ENCODE data around the gene BRCC3.
"Not testable (repeated sequence)": the region's sequence is repeated elsewhere in the genome, so short reads cannot be mapped to it uniquely, and the experiment has no call there.

Gene BRCC3

DNA sequence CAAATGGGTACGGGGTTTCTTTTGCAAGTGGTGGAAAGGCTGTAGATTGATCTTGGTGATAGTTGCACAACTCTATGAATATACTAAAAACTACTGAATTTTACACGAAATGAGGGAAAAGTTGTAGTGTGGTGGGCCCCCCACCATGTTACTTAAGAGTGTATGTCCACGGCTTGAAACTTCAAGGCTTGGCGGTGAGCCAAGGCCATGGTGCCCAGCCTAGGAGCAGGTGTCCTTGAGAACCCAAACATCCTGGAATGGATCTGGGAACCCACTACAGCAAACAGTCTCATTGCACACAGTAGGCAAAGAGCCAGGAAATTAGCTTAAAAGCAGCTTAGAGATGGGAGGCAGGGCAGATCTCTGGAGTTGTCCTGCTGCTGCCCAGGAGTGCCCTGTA lies 62.9 kb downstream of the BRCC3 start:
- no peaks in the 10 kb centered on the region for H3K79me2 ChIP-seq (ENCODE audit: control insufficient read depth, insufficient read depth, low read length, unreplicated experiment)
- H3K4me1 ChIP-seq (ENCODE audit: control insufficient read depth, insufficient read depth, low read length, unreplicated experiment): no peaks in the 10 kb centered on the region
- H3K27ac ChIP-seq (ENCODE audit: low read depth, low read length): no peak overlapping the region
- no peaks in the 10 kb centered on the region for H3K27me3 ChIP-seq (ENCODE audit: insufficient read depth, low read length)
- no peaks in the 10 kb centered on the region for H3K36me3 ChIP-seq (ENCODE audit: insufficient read depth, low read length)
- H3K4me3 ChIP-seq (ENCODE audit: low read depth, low read length): no peak overlapping the region
- H2AFZ ChIP-seq (ENCODE audit: low read length, unreplicated experiment): no peak overlapping the region

DNA sequence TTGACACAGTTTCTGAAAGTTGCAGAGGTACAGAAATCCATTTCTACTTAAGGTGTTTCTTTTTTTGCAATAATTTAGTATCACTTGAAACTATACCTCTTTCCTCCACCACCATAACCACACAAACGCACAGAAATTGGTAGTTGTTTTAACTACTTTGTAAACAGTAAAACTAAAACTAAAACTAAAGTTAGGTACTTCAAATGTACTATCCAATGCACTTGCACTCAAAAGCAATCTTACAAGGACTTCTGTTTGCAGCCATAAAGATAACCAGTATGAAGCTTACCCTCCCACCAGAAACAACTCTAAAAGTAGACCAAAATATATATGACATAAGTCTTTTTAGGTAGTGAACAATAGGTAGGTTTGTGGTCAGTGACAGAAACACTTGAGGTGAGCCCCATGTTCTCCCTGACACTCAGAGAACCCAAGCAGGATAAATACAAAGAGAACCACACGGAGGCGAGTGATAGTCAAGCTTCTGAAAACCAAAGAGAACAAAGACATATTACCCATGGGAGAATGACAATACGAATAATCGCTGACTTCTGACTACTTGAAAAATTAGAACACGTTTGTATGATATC lies 72.7 kb downstream of the BRCC3 start:
- no peaks in the 10 kb centered on the region for H3K27me3 ChIP-seq (ENCODE audit: insufficient read depth, low read length)
- H3K79me2 ChIP-seq (ENCODE audit: control insufficient read depth, insufficient read depth, low read length, unreplicated experiment): no peaks in the 10 kb centered on the region
- H3K4me1 ChIP-seq (ENCODE audit: control insufficient read depth, insufficient read depth, low read length, unreplicated experiment): no peaks in the 10 kb centered on the region
- no peaks in the 10 kb centered on the region for H3K36me3 ChIP-seq (ENCODE audit: insufficient read depth, low read length)
- H2AFZ ChIP-seq (ENCODE audit: low read length, unreplicated experiment): no peak overlapping the region
- no peak overlapping the region for H3K4me3 ChIP-seq (ENCODE audit: low read depth, low read length)
- H3K27ac ChIP-seq (ENCODE audit: low read depth, low read length): no peak overlapping the region

- H3K36me3 ChIP-seq (ENCODE audit: insufficient read depth, low read length): no peaks in the 10 kb centered on the region
- no peaks in the 10 kb centered on the region for H3K79me2 ChIP-seq (ENCODE audit: control insufficient read depth, insufficient read depth, low read length, unreplicated experiment)
- H2AFZ ChIP-seq (ENCODE audit: low read length, unreplicated experiment): no peak overlapping the region
- no peak overlapping the region for H3K27ac ChIP-seq (ENCODE audit: low read depth, low read length)
- H3K4me1 ChIP-seq (ENCODE audit: control insufficient read depth, insufficient read depth, low read length, unreplicated experiment): no peaks in the 10 kb centered on the region
- no peaks in the 10 kb centered on the region; the same call in 1 of the 2 replicates for H3K27me3 ChIP-seq (ENCODE audit: insufficient read depth, low read length)
- no peak overlapping the region for H3K4me3 ChIP-seq (ENCODE audit: low read depth, low read length)
These were observed 73.6 kb downstream of the BRCC3 start for GRCh38 chrX:155144926-155145325.

GRCh38 chrX:155147612-155148011 lies 76.3 kb downstream of the BRCC3 start:
- not testable (repeated sequence) for H3K4me1 ChIP-seq (ENCODE audit: control insufficient read depth, insufficient read depth, low read length, unreplicated experiment); H3K27ac ChIP-seq (ENCODE audit: low read depth, low read length); H2AFZ ChIP-seq (ENCODE audit: low read length, unreplicated experiment); H3K4me3 ChIP-seq (ENCODE audit: low read depth, low read length); H3K27me3 ChIP-seq (ENCODE audit: insufficient read depth, low read length); H3K79me2 ChIP-seq (ENCODE audit: control insufficient read depth, insufficient read depth, low read length, unreplicated experiment); H3K36me3 ChIP-seq (ENCODE audit: insufficient read depth, low read length)

DNA sequence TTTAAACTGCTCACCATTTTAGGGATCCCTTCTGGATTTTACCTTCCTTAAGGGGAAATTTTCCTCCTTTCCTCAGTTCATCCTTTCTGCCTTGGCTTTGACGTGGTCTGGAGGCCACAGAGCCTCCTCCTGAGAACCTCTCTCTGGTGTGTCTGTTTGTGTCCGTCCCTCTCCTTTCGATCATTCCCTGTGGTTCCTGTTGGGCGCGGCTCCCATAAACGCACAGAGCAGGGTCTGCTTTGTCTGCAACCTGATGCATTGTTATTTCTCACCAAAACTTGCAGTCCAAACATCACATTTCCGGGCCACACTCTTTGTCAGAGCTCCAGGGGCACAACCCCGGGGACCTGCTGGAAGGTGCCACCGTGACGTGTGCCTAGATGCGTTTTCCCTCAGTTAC lies 76.9 kb downstream of the BRCC3 start:
- H3K36me3 ChIP-seq (ENCODE audit: insufficient read depth, low read length); H3K4me1 ChIP-seq (ENCODE audit: control insufficient read depth, insufficient read depth, low read length, unreplicated experiment); H3K4me3 ChIP-seq (ENCODE audit: low read depth, low read length); H3K27me3 ChIP-seq (ENCODE audit: insufficient read depth, low read length); H2AFZ ChIP-seq (ENCODE audit: low read length, unreplicated experiment); H3K27ac ChIP-seq (ENCODE audit: low read depth, low read length); H3K79me2 ChIP-seq (ENCODE audit: control insufficient read depth, insufficient read depth, low read length, unreplicated experiment): not testable (repeated sequence)

DNA sequence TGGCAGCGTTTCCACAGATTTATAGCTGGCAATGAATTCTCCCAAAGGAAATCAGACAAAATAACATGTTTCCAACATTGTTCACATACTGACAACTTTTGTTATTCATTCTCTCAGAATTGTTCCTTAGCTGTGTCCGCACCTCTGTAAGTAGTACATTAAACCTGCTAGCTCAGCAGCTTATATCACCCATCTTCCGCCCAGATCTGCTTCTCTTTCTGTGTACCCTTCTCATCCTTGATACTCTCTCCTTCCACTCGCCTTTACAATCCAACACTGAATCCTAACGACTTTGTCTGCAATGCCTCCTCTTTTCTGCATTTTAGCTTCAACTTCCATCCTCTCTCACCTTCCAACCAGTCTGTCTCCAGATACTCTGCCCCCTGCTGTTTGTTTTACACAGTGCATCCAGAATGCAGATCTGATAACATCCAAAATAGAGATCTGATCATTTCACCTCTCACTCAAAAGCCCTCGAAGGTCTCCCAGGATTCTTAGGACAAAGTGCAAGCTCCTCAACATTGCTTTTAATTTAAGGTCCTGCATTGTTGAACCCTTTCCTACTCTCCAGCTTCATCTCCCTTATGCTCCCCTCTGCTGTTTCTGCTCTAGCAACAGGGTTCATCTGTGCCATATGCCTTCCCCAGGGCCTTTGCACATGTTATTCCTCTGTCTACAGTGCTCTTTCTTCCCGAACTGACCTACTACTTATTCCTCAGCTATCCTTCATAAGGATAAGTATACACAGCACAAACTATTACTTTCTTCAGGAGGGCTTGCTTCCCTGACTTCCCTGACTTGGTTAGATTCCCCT lies 77.6 kb downstream of the BRCC3 start:
- Histone ChIP-seq H3K79me2 (ENCODE audit: control insufficient read depth, insufficient read depth, low read length, unreplicated experiment) (no peaks in the 10 kb centered on the region), H3K4me1 (ENCODE audit: control insufficient read depth, insufficient read depth, low read length, unreplicated experiment) (no peaks in the 10 kb centered on the region), H3K27me3 (ENCODE audit: insufficient read depth, low read length) (no peaks in the 10 kb centered on the region; the same call in 1 of the 2 replicates), H3K36me3 (ENCODE audit: insufficient read depth, low read length) (no peaks in the 10 kb centered on the region), H2AFZ (ENCODE audit: low read length, unreplicated experiment) (no peak overlapping the region), H3K27ac (ENCODE audit: low read depth, low read length) (no peak overlapping the region), H3K4me3 (ENCODE audit: low read depth, low read length) (no peak overlapping the region)

DNA sequence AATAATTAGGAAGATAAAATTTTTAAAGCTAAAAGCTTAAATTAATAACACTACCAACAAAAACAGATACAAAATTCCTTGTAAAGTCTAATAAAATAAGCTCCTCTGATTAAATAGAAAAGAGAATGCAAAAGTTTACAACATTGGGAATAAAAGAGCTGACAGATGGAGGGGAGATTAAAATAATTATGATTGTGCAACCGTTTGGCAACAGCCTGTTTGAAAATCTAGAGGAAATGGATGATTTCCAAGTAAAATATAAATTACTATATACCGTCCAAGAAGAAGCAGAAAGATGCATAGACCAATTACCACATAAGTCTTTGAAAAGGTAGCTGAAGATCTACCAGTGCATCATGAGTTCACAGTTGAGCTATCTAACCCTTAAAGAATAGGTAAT lies 98.6 kb downstream of the BRCC3 start:
- H3K27ac ChIP-seq (ENCODE audit: low read depth, low read length): no peak overlapping the region
- H3K4me3 ChIP-seq (ENCODE audit: low read depth, low read length): no peak overlapping the region
- no peaks in the 10 kb centered on the region for H3K79me2 ChIP-seq (ENCODE audit: control insufficient read depth, insufficient read depth, low read length, unreplicated experiment)
- no peak overlapping the region for H2AFZ ChIP-seq (ENCODE audit: low read length, unreplicated experiment)
- H3K27me3 ChIP-seq (ENCODE audit: insufficient read depth, low read length): no peaks in the 10 kb centered on the region
- no peaks in the 10 kb centered on the region for H3K36me3 ChIP-seq (ENCODE audit: insufficient read depth, low read length)
- H3K4me1 ChIP-seq (ENCODE audit: control insufficient read depth, insufficient read depth, low read length, unreplicated experiment): no peaks in the 10 kb centered on the region

All from ACC112 (cell line).